ENCODE data around the gene MARK4. TPM values are rescaled to one million over a fixed set of nuclear protein-coding genes. Genes with fewer than 3 reads are reported as not detected.

Gene MARK4
- total RNA-seq, 1 experiment from 2014 or later: 9.2 TPM

- DNase-seq (ENCODE audit: low read depth): no peak
These were observed 20.1 kb downstream of the MARK4 start for GRCh38 chr19:45271098-45271734.

DNA sequence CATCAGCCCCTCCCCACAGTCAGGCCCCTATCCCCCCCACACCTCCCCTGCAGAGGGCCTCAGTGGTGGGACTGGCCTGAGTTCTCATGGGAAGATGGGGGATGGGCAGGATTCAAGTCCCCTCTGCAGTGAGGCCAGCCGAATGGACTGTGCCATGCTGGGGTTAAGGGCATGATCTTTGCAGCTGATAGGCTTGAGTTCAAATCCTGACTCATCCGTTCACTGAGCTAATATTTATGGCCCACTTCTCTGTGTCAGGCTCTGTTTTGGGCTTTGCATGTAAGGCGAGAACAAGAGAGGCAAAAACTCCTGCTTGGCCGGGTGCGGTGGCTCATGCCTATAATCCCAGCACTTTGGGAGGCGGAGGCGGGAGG is 20.7 kb downstream of the MARK4 start:
- DNase-seq (ENCODE audit: low read depth): no peak

GRCh38 chr19:45273521-45273855 is 22.4 kb downstream of the MARK4 start:
- no peak for DNase-seq (ENCODE audit: low read depth)

- DNase-seq (ENCODE audit: low read depth): no peak
These were observed 24.4 kb downstream of the MARK4 start for GRCh38 chr19:45275370-45275971.

- no peak for DNase-seq (ENCODE audit: low read depth)
These were observed 25.2 kb downstream of the MARK4 start for GRCh38 chr19:45276284-45276687.

DNA sequence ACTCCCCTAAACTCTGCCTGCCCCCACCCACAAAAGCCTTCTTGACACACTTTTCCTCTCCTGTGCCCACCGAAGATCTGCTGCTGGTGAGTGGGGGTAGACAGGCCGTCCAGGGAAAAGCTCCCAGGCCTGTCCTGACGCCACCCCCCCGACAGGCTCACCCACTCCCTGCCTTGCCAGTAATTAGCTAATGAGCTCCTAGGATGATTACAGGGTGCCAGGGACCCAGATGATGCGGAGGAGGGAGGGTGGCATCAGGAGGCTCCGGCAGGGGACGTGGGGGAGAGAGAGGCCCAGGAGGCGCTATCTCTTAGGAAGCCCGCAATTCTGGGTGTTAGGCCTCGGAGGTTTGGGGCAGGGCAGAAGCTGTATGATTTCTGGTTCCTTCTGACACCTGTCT is 27.0 kb downstream of the MARK4 start:
- no peak for DNase-seq (ENCODE audit: low read depth)

GRCh38 chr19:45279587-45280192 is 28.6 kb downstream of the MARK4 start:
- DNase-seq (ENCODE audit: low read depth): no peak

- DNase-seq (ENCODE audit: low read depth): no peak
These were observed 29.4 kb downstream of the MARK4 start for GRCh38 chr19:45280471-45280961.

- no peak for DNase-seq (ENCODE audit: low read depth)
These were observed 32.5 kb downstream of the MARK4 start for GRCh38 chr19:45283443-45284033.

- DNase-seq (ENCODE audit: low read depth): no peak
These were observed 39.4 kb downstream of the MARK4 start for GRCh38 chr19:45290381-45290931.

- no peak for DNase-seq (ENCODE audit: low read depth)
These were observed 40.8 kb downstream of the MARK4 start for GRCh38 chr19:45291834-45292233.

DNA sequence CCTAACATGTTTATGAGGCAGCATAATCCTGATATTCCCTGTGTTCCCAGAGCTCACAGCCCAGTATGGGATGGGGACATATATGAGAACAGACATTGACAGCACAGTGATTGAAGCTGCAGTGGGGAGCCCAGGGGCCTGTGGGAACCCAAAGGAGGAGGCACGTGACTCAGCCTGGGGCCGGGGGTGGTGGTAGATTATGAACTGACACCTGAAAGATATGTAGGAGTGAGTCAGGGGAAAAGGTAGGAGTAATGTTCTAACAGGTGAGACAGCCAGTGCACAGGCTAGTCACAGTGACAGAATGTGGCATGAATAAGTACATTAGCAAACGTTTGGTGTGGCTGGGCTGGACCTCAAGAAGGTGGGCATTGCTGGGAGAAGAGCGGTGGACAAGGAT is 42.6 kb downstream of the MARK4 start:
- no peak for DNase-seq (ENCODE audit: low read depth)

DNA sequence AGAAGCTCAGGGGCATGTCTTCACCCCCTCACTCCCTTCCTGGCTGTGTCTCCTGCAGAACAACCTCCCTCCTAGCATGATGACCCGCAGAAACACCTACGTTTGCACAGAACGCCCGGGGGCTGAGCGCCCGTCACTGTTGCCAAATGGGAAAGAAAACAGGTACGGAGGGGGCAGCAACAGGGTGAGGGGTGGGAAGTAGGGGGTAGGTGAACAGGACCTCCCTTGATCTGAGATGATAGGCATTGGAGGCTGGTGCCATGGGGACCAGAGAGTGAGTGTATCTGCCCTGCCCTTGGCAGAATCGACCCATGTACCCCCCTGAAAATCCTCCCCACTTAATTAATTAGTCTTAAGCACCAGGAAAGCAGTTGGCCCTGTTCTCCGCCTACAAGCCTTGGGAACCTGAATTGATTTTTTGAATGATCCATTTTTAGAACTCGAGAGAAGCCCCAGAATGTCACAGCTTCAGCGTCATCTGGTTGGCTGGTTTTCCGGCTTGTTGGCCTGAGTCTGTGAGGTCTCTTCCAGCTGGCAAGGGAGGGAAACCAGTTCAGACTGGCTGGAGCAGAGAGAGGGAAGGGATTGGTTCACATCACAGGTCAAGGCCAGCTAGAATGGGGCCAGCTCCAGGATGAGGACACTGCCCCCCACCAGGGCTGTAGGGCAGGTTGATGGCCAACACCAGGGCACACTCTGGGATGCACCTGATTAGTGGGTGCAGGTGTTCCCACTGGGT is 43.4 kb downstream of the MARK4 start:
- DNase-seq (ENCODE audit: low read depth): no peak

- no peak for DNase-seq (ENCODE audit: low read depth)
These were observed 44.8 kb downstream of the MARK4 start for GRCh38 chr19:45295873-45296272.

GRCh38 chr19:45296355-45296754 is 45.3 kb downstream of the MARK4 start:
- no peak for DNase-seq (ENCODE audit: low read depth)

DNA sequence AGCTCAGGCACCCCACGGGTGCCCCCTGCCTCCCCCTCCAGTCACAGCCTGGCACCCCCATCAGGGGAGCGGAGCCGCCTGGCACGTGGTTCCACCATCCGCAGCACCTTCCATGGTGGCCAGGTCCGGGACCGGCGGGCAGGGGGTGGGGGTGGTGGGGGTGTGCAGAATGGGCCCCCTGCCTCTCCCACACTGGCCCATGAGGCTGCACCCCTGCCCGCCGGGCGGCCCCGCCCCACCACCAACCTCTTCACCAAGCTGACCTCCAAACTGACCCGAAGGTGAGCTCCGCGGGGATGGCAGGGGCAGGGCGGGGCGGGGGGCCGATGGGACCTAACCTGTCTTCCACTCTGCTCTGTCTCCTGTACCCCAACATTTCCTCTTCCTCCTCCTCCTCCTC is 46.6 kb downstream of the MARK4 start:
- no peak for DNase-seq (ENCODE audit: low read depth)

- DNase-seq (ENCODE audit: low read depth): no peak
These were observed 47.2 kb downstream of the MARK4 start for GRCh38 chr19:45298264-45298663.

DNA sequence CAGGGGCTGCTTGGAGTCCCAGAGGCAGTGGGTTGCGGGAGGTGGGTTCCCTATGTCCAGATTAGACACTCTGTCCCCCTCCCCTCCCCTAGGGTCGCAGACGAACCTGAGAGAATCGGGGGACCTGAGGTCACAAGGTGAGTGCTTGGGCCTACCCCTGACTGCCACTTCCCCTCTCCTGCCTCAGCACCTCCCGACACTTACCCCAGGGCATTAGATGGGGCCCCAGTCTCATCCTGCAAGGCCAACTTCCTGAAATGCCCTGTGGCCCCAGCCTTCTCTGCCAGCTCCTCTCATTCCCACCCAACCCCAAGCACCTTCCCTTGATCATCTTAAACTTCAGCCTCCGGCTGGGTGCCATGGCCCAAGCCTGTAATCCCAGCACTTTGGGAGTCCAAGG is 48.6 kb downstream of the MARK4 start:
- DNase-seq (ENCODE audit: low read depth): no peak

DNA sequence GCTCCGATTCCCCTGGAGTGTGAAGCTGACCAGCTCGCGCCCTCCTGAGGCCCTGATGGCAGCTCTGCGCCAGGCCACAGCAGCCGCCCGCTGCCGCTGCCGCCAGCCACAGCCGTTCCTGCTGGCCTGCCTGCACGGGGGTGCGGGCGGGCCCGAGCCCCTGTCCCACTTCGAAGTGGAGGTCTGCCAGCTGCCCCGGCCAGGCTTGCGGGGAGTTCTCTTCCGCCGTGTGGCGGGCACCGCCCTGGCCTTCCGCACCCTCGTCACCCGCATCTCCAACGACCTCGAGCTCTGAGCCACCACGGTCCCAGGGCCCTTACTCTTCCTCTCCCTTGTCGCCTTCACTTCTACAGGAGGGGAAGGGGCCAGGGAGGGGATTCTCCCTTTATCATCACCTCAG is 51.3 kb downstream of the MARK4 start:
- DNase-seq (ENCODE audit: low read depth): no peak

- no peak for DNase-seq (ENCODE audit: low read depth)
These were observed 52.4 kb downstream of the MARK4 start for GRCh38 chr19:45303269-45304060.
